Kidney epithelial cell (primary cell): Measurements from ENCODE around the gene CST6. TPM values are rescaled to one million over a fixed set of nuclear protein-coding genes. Genes with fewer than 3 reads are reported as not detected.

ENCODE experiments used
- DNase-seq: peaks from one replicate; pipeline ENCODE4 v3.0.0-alpha.2; 2010; ENCODE audit warnings: low read depth
- H3K27me3 ChIP-seq: 2 replicates; pipeline ENCODE4 v1.6.0; 2011; ENCODE audit warnings: low read length; ENCODE audit not compliant: control insufficient read depth, insufficient read depth
- H3K36me3 ChIP-seq: 2 replicates; pipeline ENCODE4 v1.5.1; 2011; ENCODE audit warnings: low read length; ENCODE audit not compliant: control insufficient read depth, insufficient read depth
- H3K4me3 ChIP-seq: 2 replicates; pipeline ENCODE4 v1.5.1; 2011; ENCODE audit warnings: low read depth, mild to moderate bottlenecking, control low read depth, low read length
- total RNA-seq: library from RNA; depleted of rRNA; stranded (reverse); fragments of >200 nt; gene quantifications from 2 replicates; pipeline ENCODE4 v1.2.3, GENCODE V29; 2015
- TF ChIP-seq, protein P1 (sequence below): IDR thresholded peaks from 2 replicates; pipeline ENCODE4 v1.5.1; 2011; ENCODE audit warnings: mild to moderate bottlenecking, moderate library complexity, low read length, control low read depth, inconsistent platforms; ENCODE audit not compliant: insufficient read depth, poor library complexity, severe bottlenecking

CST6 gene
- total RNA-seq, 1 donor from 2014 or later = 59.8 TPM

- Histone ChIP-seq H3K36me3 (peaks cover 4% of the 10 kb centered on the region), H3K4me3 (no peak overlapping the region), H3K27me3 (no peaks in the 10 kb centered on the region)
- TF ChIP-seq, protein P1, sequence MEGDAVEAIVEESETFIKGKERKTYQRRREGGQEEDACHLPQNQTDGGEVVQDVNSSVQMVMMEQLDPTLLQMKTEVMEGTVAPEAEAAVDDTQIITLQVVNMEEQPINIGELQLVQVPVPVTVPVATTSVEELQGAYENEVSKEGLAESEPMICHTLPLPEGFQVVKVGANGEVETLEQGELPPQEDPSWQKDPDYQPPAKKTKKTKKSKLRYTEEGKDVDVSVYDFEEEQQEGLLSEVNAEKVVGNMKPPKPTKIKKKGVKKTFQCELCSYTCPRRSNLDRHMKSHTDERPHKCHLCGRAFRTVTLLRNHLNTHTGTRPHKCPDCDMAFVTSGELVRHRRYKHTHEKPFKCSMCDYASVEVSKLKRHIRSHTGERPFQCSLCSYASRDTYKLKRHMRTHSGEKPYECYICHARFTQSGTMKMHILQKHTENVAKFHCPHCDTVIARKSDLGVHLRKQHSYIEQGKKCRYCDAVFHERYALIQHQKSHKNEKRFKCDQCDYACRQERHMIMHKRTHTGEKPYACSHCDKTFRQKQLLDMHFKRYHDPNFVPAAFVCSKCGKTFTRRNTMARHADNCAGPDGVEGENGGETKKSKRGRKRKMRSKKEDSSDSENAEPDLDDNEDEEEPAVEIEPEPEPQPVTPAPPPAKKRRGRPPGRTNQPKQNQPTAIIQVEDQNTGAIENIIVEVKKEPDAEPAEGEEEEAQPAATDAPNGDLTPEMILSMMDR = no peak
- no peak for DNase-seq
These were observed 43.2 kb downstream of the CST6 start for GRCh38 chr11:66055021-66055420.

GRCh38 chr11:66056501-66056900 is 44.7 kb downstream of the CST6 start:
- Histone ChIP-seq H3K36me3 (peaks cover 4% of the 10 kb centered on the region), H3K4me3 (no peak overlapping the region), H3K27me3 (no peaks in the 10 kb centered on the region)
- no peak for DNase-seq
- TF ChIP-seq, protein P1 = no peak

- Histone ChIP-seq H3K4me3 (no peak overlapping the region), H3K36me3 (peaks cover 9% of the 10 kb centered on the region), H3K27me3 (no peaks in the 10 kb centered on the region)
- DNase-seq = no peak
- TF ChIP-seq, protein P1 = no peak
These were observed 48.3 kb downstream of the CST6 start for GRCh38 chr11:66059966-66060680.

DNA sequence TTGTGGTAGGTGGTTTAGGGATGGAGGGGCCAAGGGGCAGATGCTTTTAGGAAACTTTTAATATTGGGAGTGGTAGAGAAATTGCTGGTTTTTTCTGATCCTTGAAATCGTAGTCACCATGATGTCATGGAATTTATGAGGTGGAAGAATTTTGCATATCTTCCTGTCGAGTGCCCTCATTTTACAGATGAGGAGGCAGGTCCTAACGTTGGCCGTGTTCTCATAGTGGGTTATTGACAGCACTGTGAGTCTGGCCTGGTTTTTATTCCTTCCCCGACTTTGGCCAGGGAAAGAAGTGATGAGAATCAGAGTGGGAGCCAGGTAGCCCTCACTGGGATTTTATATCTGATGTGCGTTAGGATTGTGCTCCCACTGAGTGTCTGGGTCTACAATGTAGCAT is 49.5 kb downstream of the CST6 start:
- Histone ChIP-seq H3K36me3 (peaks cover 9% of the 10 kb centered on the region), H3K4me3 (no peak overlapping the region), H3K27me3 (no peaks in the 10 kb centered on the region)
- TF ChIP-seq, protein P1 = no peak
- no peak for DNase-seq

DNA sequence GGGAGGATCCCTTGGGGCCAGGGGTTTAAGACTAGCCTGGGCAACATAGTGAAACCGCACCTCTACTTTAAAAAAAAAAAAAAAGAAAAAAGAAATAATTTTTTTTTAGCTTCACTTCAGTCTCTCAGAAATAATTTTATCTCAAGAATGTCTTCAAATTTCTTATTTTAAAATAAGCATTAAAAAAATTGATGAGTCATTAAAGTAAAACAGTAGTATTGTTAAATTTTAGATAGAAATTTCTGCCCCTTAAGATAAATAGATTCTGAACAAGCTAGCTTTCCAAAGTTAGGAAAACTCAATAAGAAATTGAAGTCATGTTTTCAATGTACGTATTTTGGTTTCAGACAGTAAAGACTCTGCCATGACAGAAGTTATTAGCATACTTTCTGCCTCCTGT is 50.6 kb downstream of the CST6 start:
- no peaks in the 10 kb centered on the region for H3K27me3 ChIP-seq
- TF ChIP-seq, protein P1 = no peak
- no peak for DNase-seq
- no peak overlapping the region for H3K4me3 ChIP-seq
- peaks cover 8% of the 10 kb centered on the region for H3K36me3 ChIP-seq

Other genes starting within 250 kb of the CST6 start
- gene AP5B1, start 231.0 kb upstream of the CST6 start, total RNA-seq = 21.5 and 21.7 TPM in 2 replicates
- gene OVOL1, start 224.9 kb upstream of the CST6 start, total RNA-seq = 15.8 and 17.8 TPM in 2 replicates
- 1.4 and 1.9 TPM in 2 replicates for gene SNX32, start 178.0 kb upstream of the CST6 start, total RNA-seq
- gene CFL1, start 153.8 kb upstream of the CST6 start, total RNA-seq = 1,640 and 1,825 TPM in 2 replicates
- gene MUS81, start 151.6 kb upstream of the CST6 start, total RNA-seq = 63.6 and 77.5 TPM in 2 replicates
- gene EFEMP2, start 139.2 kb upstream of the CST6 start, total RNA-seq = 54.1 and 62.0 TPM in 2 replicates
- not detected in 2 replicates for gene CTSW, start 132.2 kb upstream of the CST6 start, total RNA-seq
- 142 and 144 TPM in 2 replicates for gene FIBP, start 123.5 kb upstream of the CST6 start, total RNA-seq
- 48.9 and 58.9 TPM in 2 replicates for gene CCDC85B, start 121.3 kb upstream of the CST6 start, total RNA-seq
- gene FOSL1, start 111.6 kb upstream of the CST6 start, total RNA-seq = 44.2 and 46.5 TPM in 2 replicates
- 19.7 and 19.9 TPM in 2 replicates for gene C11orf68, start 92.9 kb upstream of the CST6 start, total RNA-seq
- gene DRAP1, start 92.6 kb upstream of the CST6 start, total RNA-seq = 106 and 141 TPM in 2 replicates
- gene TSGA10IP, start 66.5 kb upstream of the CST6 start, total RNA-seq = not detected in 2 replicates
- 32.6 and 37.2 TPM in 2 replicates for gene SART1, start 50.3 kb upstream of the CST6 start, total RNA-seq
- 33.4 and 59.0 TPM in 2 replicates for gene EIF1AD, start 9.9 kb upstream of the CST6 start, total RNA-seq
- gene BANF1, start 9.5 kb upstream of the CST6 start, total RNA-seq = 73.8 and 87.3 TPM in 2 replicates
- 0.29 TPM in 1 of 2 replicates, not detected in the other for gene CATSPER1, start 14.5 kb downstream of the CST6 start, total RNA-seq
- gene GAL3ST3, start 37.2 kb downstream of the CST6 start, total RNA-seq = 0.96 and 4.4 TPM in 2 replicates
- gene SF3B2, start 40.4 kb downstream of the CST6 start, total RNA-seq = 181 and 211 TPM in 2 replicates
- gene PACS1, start 58.3 kb downstream of the CST6 start, total RNA-seq = 29.4 and 35.4 TPM in 2 replicates
- 40.7 and 44.1 TPM in 2 replicates for gene KLC2, start 245.7 kb downstream of the CST6 start, total RNA-seq